ENCODE measurements around the gene RHOF. TPM values are rescaled to one million over a fixed set of nuclear protein-coding genes. Genes with fewer than 3 reads are reported as not detected.

RHOF gene
- total RNA-seq: 47.7 TPM
- long read RNA-seq, transcript RHOF-204 (4 exons, 699 nt): minor isoform, 5 of 57 reads
- long read RNA-seq, transcript RHOF-201 (5 exons, 3,009 nt): major isoform, 35 of 57 reads
- long read RNA-seq, partial matches to known transcripts: 2 of 57 reads
- long read RNA-seq, other reads (novel, unspliced or antisense): 12 of 57 reads

GRCh38 chr12:121793440-121793837, at the start of gene RHOF:
RHOF (minus strand) TSS chr12:121793688; CDS start chr12:121793633, 55 bp downstream.
- DNase-seq (ENCODE audit: missing footprints): peak; percentile 81
- ATAC-seq: peak; percentile 29
- intact Hi-C loops (cut with DNase I): no loop called here

- intact Hi-C loops (cut with DNase I): loop anchor here (10.0 kb wide), 1 partner anchor 45 kb away; the partner anchor contains the start of gene PSMD9
- no peak for ATAC-seq
- DNase-seq (ENCODE audit: missing footprints): no peak
Measured at GRCh38 chr12:121839993-121840761, 46.7 kb upstream of the RHOF start.

GRCh38 chr12:121839106-121839992, 45.9 kb upstream of the RHOF start:
- DNase-seq (ENCODE audit: missing footprints) (peak; percentile 100), ATAC-seq (peak; percentile 99)
- intact Hi-C loops (cut with DNase I): loop anchor here (10.0 kb wide), 1 partner anchor 45 kb away; the partner anchor contains the start of gene PSMD9

GRCh38 chr12:121838126-121838525, 44.6 kb upstream of the RHOF start:
- intact Hi-C loops (cut with DNase I): loop anchor here (10.0 kb wide), 1 partner anchor 47 kb away; the partner anchor contains the start of gene PSMD9
- DNase-seq (ENCODE audit: missing footprints) (no peak), ATAC-seq (no peak)

- ATAC-seq: no peak
Measured at GRCh38 chr12:121837680-121838079, 44.2 kb upstream of the RHOF start.

GRCh38 chr12:121831571-121832245, 38.2 kb upstream of the RHOF start:
- ATAC-seq (no peak), DNase-seq (ENCODE audit: missing footprints) (no peak)
- intact Hi-C loops (cut with DNase I): loop anchor here (10.0 kb wide), 1 partner anchor 53 kb away; the partner anchor contains the start of gene PSMD9

More at GRCh38 chr12:121837680-121838079, 44.2 kb upstream of the RHOF start:
- no peak for DNase-seq (ENCODE audit: missing footprints)
- intact Hi-C loops (cut with DNase I): loop anchor here (10.0 kb wide), 1 partner anchor 47 kb away; the partner anchor contains the start of gene PSMD9

GRCh38 chr12:121830588-121831265, 37.2 kb upstream of the RHOF start:
- ATAC-seq: no peak
- DNase-seq (ENCODE audit: missing footprints): no peak
- intact Hi-C loops (cut with DNase I): loop anchor here (10.0 kb wide), 1 partner anchor 54 kb away; the partner anchor contains the start of gene PSMD9

GRCh38 chr12:121830134-121830533, 36.6 kb upstream of the RHOF start:
- intact Hi-C loops (cut with DNase I): loop anchor here (10.0 kb wide), 1 partner anchor 55 kb away; the partner anchor contains the start of gene PSMD9
- ATAC-seq (no peak), DNase-seq (ENCODE audit: missing footprints) (no peak)

GRCh38 chr12:121829250-121829918, 35.9 kb upstream of the RHOF start:
- intact Hi-C loops (cut with DNase I): no loop called here
- DNase-seq (ENCODE audit: missing footprints): no peak
- no peak for ATAC-seq

GRCh38 chr12:121828826-121829225, 35.3 kb upstream of the RHOF start:
- intact Hi-C loops (cut with DNase I): no loop called here
- DNase-seq (ENCODE audit: missing footprints): no peak
- no peak for ATAC-seq

GRCh38 chr12:121828306-121828705, 34.8 kb upstream of the RHOF start:
- DNase-seq (ENCODE audit: missing footprints) (no peak), ATAC-seq (no peak)
- intact Hi-C loops (cut with DNase I): no loop called here

GRCh38 chr12:121827351-121828099, 34.0 kb upstream of the RHOF start:
- no peak for DNase-seq (ENCODE audit: missing footprints)
- intact Hi-C loops (cut with DNase I): no loop called here
- no peak for ATAC-seq

- ATAC-seq: no peak
Measured at GRCh38 chr12:121826318-121827150, 33.0 kb upstream of the RHOF start.

GRCh38 chr12:121825041-121825523, 31.6 kb upstream of the RHOF start:
- no peak for DNase-seq (ENCODE audit: missing footprints)
- intact Hi-C loops (cut with DNase I): no loop called here
- no peak for ATAC-seq

More at GRCh38 chr12:121826318-121827150, 33.0 kb upstream of the RHOF start:
- intact Hi-C loops (cut with DNase I): no loop called here
- DNase-seq (ENCODE audit: missing footprints): no peak

- DNase-seq (ENCODE audit: missing footprints): no peak
- no peak for ATAC-seq
- intact Hi-C loops (cut with DNase I): no loop called here
Measured at GRCh38 chr12:121823727-121824115, 30.2 kb upstream of the RHOF start.

All from Right ventricle myocardium inferior (tissue), 1 donor.